ENCODE data around the gene PPP6R2. TPM values are rescaled to one million over a fixed set of nuclear protein-coding genes. Genes with fewer than 3 reads are reported as not detected.

PPP6R2 gene
- total RNA-seq, 1 experiment from 2014 or later, result 42.6 TPM

DNA sequence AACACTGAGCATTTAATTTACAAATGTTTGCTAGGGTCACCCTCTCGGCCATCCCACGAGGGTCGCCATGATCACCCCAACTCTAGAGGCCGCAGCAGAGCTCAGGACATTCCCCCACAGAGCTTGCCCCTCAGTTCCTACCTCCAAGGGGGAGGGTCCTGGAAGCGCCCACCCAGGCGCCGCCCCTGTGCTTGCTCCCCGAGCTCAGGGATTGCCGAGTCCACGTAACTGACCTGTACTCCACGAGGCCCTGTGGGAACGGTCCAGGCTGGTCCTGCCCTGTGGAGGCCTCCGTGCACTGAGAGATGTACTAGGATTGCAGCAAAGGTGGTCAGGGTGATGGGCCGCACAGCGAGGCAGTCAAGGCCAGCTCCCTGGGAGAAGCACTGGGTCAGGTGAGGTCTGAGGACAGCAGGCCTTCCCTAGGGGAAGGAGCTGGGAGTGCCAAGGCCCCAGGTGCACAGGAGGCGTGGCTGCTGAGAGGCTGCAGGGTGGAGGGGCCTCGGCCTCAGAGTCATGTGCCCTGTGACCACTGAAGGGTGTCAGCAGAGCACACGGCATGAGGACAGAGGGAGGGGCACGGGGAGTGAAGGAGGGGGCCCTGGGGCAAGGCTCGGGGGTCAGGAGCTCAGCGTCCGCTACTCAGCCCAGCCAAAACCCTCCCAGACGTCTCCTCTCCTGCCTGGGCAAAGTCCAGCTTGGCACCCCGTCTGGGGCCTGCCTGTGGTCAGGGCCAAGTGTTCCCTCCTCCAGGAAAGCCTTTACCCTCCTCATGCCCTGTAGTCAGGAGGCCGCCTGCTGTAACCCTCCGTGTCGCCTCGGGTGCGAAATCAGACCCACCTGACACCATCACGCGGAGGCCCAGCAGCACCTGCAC is 141.1 kb downstream of the PPP6R2 start:
- no peak overlapping the region for H3K23ac ChIP-seq (ENCODE audit: insufficient read length, low read depth, low read length)
- no peak overlapping the region for H3K56ac ChIP-seq (ENCODE audit: insufficient read length, low read depth, low read length)
- H2BK5ac ChIP-seq (ENCODE audit: insufficient read length, low read length), result no peak overlapping the region
- Mint-ChIP-seq H3K36me3 (ENCODE audit: insufficient read depth in 1 of 3, low read depth in 3 of 3) (peaks cover 0 to 2% (median 0%) of the 10 kb centered on the region in 3 experiments; a peak in 1 of 7 replicates), H3K27me3 (ENCODE audit: low read depth) (peaks cover 22% of the 10 kb centered on the region), H3K4me3 (no peak overlapping the region; a peak in 1 of 5 replicates), H3K27ac (peak overlapping the region in 1 of 3 experiments; percentile 24; a peak in 1 of 7 replicates), H3K4me1 (peaks cover 3 to 9% of the 10 kb centered on the region in 2 experiments; a peak in 3 of 4 replicates), H3K9me3 (no peaks in the 10 kb centered on the region)
- H2BK120ac ChIP-seq (ENCODE audit: low read depth, low read length, poor library complexity, severe bottlenecking), result no peak overlapping the region
- H3K79me1 ChIP-seq (ENCODE audit: insufficient read depth, low read depth, low read length, poor library complexity, severe bottlenecking), result no peaks in the 10 kb centered on the region
- H3T11ph ChIP-seq (ENCODE audit: low read length), result no peak overlapping the region
- H2AFZ ChIP-seq (ENCODE audit: low read length), result no peak overlapping the region
- H3K23me2 ChIP-seq (ENCODE audit: insufficient read length, low read depth, low read length, poor library complexity, severe bottlenecking), result peaks cover 7% of the 10 kb centered on the region
- no peak overlapping the region for H2BK20ac ChIP-seq (ENCODE audit: low read depth, low read length, poor library complexity, severe bottlenecking)
- no peak overlapping the region for H3K9ac ChIP-seq (ENCODE audit: extremely low read depth, insufficient read length, low read length)
- DNase-seq, result no peak
- no peak overlapping the region for H4K8ac ChIP-seq (replicated peaks; ENCODE audit: insufficient read length, low read depth, low read length)
- H2BK12ac ChIP-seq (ENCODE audit: insufficient read length, low read depth, low read length), result no peak overlapping the region
- H3K27me3 ChIP-seq (ENCODE audit: insufficient read depth, low read length), result peaks cover 9% of the 10 kb centered on the region; the same call in 1 of the 2 replicates
- no peak overlapping the region for H2AK5ac ChIP-seq (ENCODE audit: insufficient read length, low read length)
- WGBS (ENCODE audit: extremely low coverage, insufficient read length, low lambda C conversion rate), result no CpG with 5 or more reads among the region's 31 CpGs
- no peaks in the 10 kb centered on the region for H3K9me3 ChIP-seq (ENCODE audit: control insufficient read depth, low read depth, low read length)
- no peak overlapping the region for H2BK15ac ChIP-seq (ENCODE audit: low read depth, low read length)
- no peak overlapping the region for H3K4ac ChIP-seq (ENCODE audit: low read depth, low read length)
- H3K4me2 ChIP-seq (ENCODE audit: insufficient read depth, insufficient read length, low read length), result no peak overlapping the region
- no peak overlapping the region; the same call in 1 of the 2 replicates for H3K14ac ChIP-seq (ENCODE audit: insufficient read depth, low read length)
- TF ChIP-seq, protein P1, sequence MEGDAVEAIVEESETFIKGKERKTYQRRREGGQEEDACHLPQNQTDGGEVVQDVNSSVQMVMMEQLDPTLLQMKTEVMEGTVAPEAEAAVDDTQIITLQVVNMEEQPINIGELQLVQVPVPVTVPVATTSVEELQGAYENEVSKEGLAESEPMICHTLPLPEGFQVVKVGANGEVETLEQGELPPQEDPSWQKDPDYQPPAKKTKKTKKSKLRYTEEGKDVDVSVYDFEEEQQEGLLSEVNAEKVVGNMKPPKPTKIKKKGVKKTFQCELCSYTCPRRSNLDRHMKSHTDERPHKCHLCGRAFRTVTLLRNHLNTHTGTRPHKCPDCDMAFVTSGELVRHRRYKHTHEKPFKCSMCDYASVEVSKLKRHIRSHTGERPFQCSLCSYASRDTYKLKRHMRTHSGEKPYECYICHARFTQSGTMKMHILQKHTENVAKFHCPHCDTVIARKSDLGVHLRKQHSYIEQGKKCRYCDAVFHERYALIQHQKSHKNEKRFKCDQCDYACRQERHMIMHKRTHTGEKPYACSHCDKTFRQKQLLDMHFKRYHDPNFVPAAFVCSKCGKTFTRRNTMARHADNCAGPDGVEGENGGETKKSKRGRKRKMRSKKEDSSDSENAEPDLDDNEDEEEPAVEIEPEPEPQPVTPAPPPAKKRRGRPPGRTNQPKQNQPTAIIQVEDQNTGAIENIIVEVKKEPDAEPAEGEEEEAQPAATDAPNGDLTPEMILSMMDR (conservative IDR thresholded peaks at IDR 0.05), result no peak
- H3K79me2 ChIP-seq (ENCODE audit: insufficient read depth, low read length), result no peaks in the 10 kb centered on the region
- no peak overlapping the region for H4K5ac ChIP-seq (ENCODE audit: insufficient read length, low read depth, low read length)
- no peaks in the 10 kb centered on the region for H3K4me1 ChIP-seq (ENCODE audit: insufficient read depth, low read length)
- H4K20me1 ChIP-seq (ENCODE audit: control insufficient read depth, insufficient read depth, insufficient read length), result no peaks in the 10 kb centered on the region
- H4K91ac ChIP-seq (ENCODE audit: insufficient read length, low read depth, low read length), result no peak overlapping the region
- H3K27ac ChIP-seq (ENCODE audit: insufficient read length, low read depth, low read length), result no peak overlapping the region
- no peak overlapping the region for H3K18ac ChIP-seq (ENCODE audit: insufficient read length, low read depth, low read length)

Measured in H9 (cell line).